ENCODE data around the gene FARP2. TPM values are rescaled to one million over a fixed set of nuclear protein-coding genes. Genes with fewer than 3 reads are reported as not detected.
A peak's percentile ranks its signal among the peaks of the same experiment; 100 is the strongest.

FARP2 gene
- total and polyA plus RNA-seq, 2 of the 13 experiments (the other 11 are each of a cell fraction or from before 2014, with no cell fraction given) = 28.0 to 45.4 TPM

- TF ChIP-seq CC2D1A (CRISPR knock-in tag; IDR thresholded peaks at IDR 0.05) (peak; percentile 89), DPF2 (CRISPR knock-in tag; IDR thresholded peaks at IDR 0.05; ENCODE audit: borderline replicate concordance, low read depth) (0 out of 2 replicates have a peak, but pooled peaks have one; percentile 13), ZNF775 (CRISPR knock-in tag; IDR thresholded peaks at IDR 0.05; ENCODE audit: borderline replicate concordance) (0 out of 2 replicates have a peak, but pooled peaks have one; percentile 80), IRF2 (CRISPR knock-in tag; IDR thresholded peaks at IDR 0.05) (no peak; the same call in 1 of the 2 replicates), HHEX (CRISPR knock-in tag; IDR thresholded peaks at IDR 0.05) (no peak), ZNF17 (CRISPR knock-in tag; IDR thresholded peaks at IDR 0.05) (no peak), CREB1 (IDR thresholded peaks at IDR 0.05) (no peak), CREB1 (CRISPR knock-in tag; IDR thresholded peaks at IDR 0.05) (no peak), MBD4 (IDR thresholded peaks at IDR 0.05; ENCODE audit: borderline replicate concordance, low read length) (no peak), MIER2 (CRISPR knock-in tag; IDR thresholded peaks at IDR 0.05) (no peak), TARDBP (CRISPR knock-in tag; IDR thresholded peaks at IDR 0.05) (no peak), ZNF550 (CRISPR knock-in tag; IDR thresholded peaks at IDR 0.05; ENCODE audit: borderline replicate concordance) (peak; percentile 92), ATF4 (CRISPR knock-in tag; IDR thresholded peaks at IDR 0.05) (no peak), ZNF317 (CRISPR knock-in tag; IDR thresholded peaks at IDR 0.05) (no peak), KDM3A (CRISPR knock-in tag; IDR thresholded peaks at IDR 0.05; ENCODE audit: low read depth) (no peak), SATB2 (CRISPR knock-in tag; IDR thresholded peaks at IDR 0.05) (peak; percentile 90; the same call in 1 of the 2 replicates), ZNF704 (CRISPR knock-in tag; IDR thresholded peaks at IDR 0.05; ENCODE audit: borderline replicate concordance) (no peak; the same call in 1 of the 2 replicates), TEAD3 (CRISPR knock-in tag; optimal IDR thresholded peaks at IDR 0.05; ENCODE audit: borderline replicate concordance) (peak; percentile 41), ZNF564 (CRISPR knock-in tag; IDR thresholded peaks at IDR 0.05) (no peak; the same call in 1 of the 2 replicates)
- TF ChIP-seq, protein P1, sequence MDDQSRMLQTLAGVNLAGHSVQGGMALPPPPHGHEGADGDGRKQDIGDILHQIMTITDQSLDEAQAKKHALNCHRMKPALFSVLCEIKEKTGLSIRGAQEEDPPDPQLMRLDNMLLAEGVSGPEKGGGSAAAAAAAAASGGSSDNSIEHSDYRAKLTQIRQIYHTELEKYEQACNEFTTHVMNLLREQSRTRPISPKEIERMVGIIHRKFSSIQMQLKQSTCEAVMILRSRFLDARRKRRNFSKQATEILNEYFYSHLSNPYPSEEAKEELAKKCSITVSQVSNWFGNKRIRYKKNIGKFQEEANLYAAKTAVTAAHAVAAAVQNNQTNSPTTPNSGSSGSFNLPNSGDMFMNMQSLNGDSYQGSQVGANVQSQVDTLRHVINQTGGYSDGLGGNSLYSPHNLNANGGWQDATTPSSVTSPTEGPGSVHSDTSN (CRISPR knock-in tag; IDR thresholded peaks at IDR 0.05; ENCODE audit: borderline replicate concordance) = no peak
- TF ChIP-seq, protein P2, sequence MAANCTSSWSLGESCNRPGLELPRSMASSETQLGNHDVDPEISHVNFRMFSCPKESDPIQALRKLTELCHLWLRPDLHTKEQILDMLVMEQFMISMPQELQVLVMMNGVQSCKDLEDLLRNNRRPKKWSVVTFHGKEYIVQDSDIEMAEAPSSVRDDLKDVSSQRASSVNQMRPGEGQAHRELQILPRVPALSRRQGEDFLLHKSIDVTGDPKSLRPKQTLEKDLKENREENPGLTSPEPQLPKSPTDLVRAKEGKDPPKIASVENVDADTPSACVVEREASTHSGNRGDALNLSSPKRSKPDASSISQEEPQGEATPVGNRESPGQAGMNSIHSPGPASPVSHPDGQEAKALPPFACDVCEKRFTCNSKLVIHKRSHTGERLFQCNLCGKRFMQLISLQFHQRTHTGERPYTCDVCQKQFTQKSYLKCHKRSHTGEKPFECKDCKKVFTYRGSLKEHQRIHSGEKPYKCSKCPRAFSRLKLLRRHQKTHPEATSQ (CRISPR knock-in tag; IDR thresholded peaks at IDR 0.05; ENCODE audit: borderline replicate concordance) = no peak
- TF ChIP-seq, protein P3, sequence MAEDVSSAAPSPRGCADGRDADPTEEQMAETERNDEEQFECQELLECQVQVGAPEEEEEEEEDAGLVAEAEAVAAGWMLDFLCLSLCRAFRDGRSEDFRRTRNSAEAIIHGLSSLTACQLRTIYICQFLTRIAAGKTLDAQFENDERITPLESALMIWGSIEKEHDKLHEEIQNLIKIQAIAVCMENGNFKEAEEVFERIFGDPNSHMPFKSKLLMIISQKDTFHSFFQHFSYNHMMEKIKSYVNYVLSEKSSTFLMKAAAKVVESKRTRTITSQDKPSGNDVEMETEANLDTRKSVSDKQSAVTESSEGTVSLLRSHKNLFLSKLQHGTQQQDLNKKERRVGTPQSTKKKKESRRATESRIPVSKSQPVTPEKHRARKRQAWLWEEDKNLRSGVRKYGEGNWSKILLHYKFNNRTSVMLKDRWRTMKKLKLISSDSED (CRISPR knock-in tag; IDR thresholded peaks at IDR 0.05) = 0 out of 2 replicates have a peak, but pooled peaks have one; percentile 51
Observed at GRCh38 chr2:241315879-241316631, 40.0 kb upstream of the FARP2 start, which contains the start of gene SEPTIN2 (continued).

Measured in HepG2 (cell line).